ENCODE results near the gene ARL4A.

ARL4A gene

GRCh38 chr7:12726908-12727307 lies 39.5 kb downstream of the ARL4A start:
- DNase-seq (ENCODE audit: low spot score): no peak

GRCh38 chr7:12727455-12728191 lies 40.2 kb downstream of the ARL4A start:
- no peak for DNase-seq (ENCODE audit: low spot score)

- DNase-seq (ENCODE audit: low spot score): no peak
Observed at GRCh38 chr7:12728192-12728538, 40.7 kb downstream of the ARL4A start.

GRCh38 chr7:12729112-12729511 lies 41.7 kb downstream of the ARL4A start:
- DNase-seq (ENCODE audit: low spot score): peak; percentile 44

- DNase-seq (ENCODE audit: low spot score): no peak
Observed at GRCh38 chr7:12730523-12730922, 43.1 kb downstream of the ARL4A start.

GRCh38 chr7:12731214-12731656 lies 43.8 kb downstream of the ARL4A start:
- peak; percentile 24 for DNase-seq (ENCODE audit: low spot score)

GRCh38 chr7:12731775-12732174 lies 44.3 kb downstream of the ARL4A start:
- DNase-seq (ENCODE audit: low spot score): no peak

- DNase-seq (ENCODE audit: low spot score): no peak
Observed at GRCh38 chr7:12732428-12732827, 45.0 kb downstream of the ARL4A start.

- no peak for DNase-seq (ENCODE audit: low spot score)
Observed at GRCh38 chr7:12735923-12736322, 48.5 kb downstream of the ARL4A start.

GRCh38 chr7:12737373-12737772 lies 49.9 kb downstream of the ARL4A start:
- DNase-seq (ENCODE audit: low spot score): no peak

GRCh38 chr7:12737836-12738235 lies 50.4 kb downstream of the ARL4A start:
- DNase-seq (ENCODE audit: low spot score): no peak

- DNase-seq (ENCODE audit: low spot score): no peak
Observed at GRCh38 chr7:12738665-12739064, 51.2 kb downstream of the ARL4A start.
